K562 (cell line): Measurements from ENCODE around the gene TMEM167B. TPM values are rescaled to one million over a fixed set of nuclear protein-coding genes. Genes with fewer than 3 reads are reported as not detected.
A peak's percentile ranks its signal among the peaks of the same experiment; 100 is the strongest.

Experiments
- ATAC-seq: fragments of 200-7000 bp; cut with Tn5 transposase; 3 replicates; pipeline ENCODE4 v1.9.1; 2020; ENCODE audit warnings: moderate library complexity
- BruUV-seq: library from RNA; stranded (reverse); fragments of 400-500 nt; replicated peaks from 2 replicates; lab custom pipeline; 2021; lab: Mats Ljungman, UMichigan
- CTCF ChIA-PET: fragments of 300-600 bp; formaldehyde crosslinking; extraction: SDS; loops from one replicate; lab custom pipeline; 2021; ENCODE audit warnings: low intra/inter-chr PET ratio; lab: Yijun Ruan, JAX
- POLR2A ChIA-PET: fragments of 300-600, 350-650 bp; sonication (Branson Sonifier 250); formaldehyde crosslinking; extraction: SDS; loops from one replicate; lab custom pipeline; 2021; ENCODE audit warnings: antibody characterized with exemption, inconsistent platforms; lab: Yijun Ruan, JAX
- DNase-seq, 4 experiments: peaks; one replicate each; pipeline versions ENCODE4 v3.0.0 to v3.0.0-alpha.2; 2011 to 2018; ENCODE audit warnings: low spot score in 3 of 4, mixed read lengths in 3 of 4; ENCODE audit errors: extremely low read depth in 1 of 4
- FAIRE-seq: peaks from 2 replicates; lab custom pipeline; 2011; peaks lifted over from hg19 to GRCh38; lab: Jason Lieb, UNC
- H2AFZ ChIP-seq: 2 replicates; pipeline ENCODE4 v1.6.0; 2011; ENCODE audit warnings: low read depth, low read length, control low read depth, inconsistent platforms
- H3K27ac ChIP-seq: fragments of 200-600 bp; 3 replicates; pipeline ENCODE4 v1.8.0; 2011; ENCODE audit warnings: low read depth, mild to moderate bottlenecking, control low read depth, inconsistent platforms, low read length, moderate library complexity, mixed read lengths; ENCODE audit errors: extremely low read depth
- H3K27me3 ChIP-seq, 2 experiments: fragments of 300-600 bp in 1 of 2; 2 replicates in 1 of 2; 3 replicates in 1 of 2; pipeline versions ENCODE4 v1.6.0 to v1.8.0; 2011; ENCODE audit warnings: inconsistent platforms in 2 of 2, low read length in 2 of 2, mild to moderate bottlenecking in 1 of 2, mixed read lengths in 1 of 2, moderate library complexity in 1 of 2; ENCODE audit not compliant: control insufficient read depth in 2 of 2, insufficient read depth in 2 of 2
- H3K36me3 ChIP-seq: fragments of 300-600 bp; 3 replicates; pipeline ENCODE4 v1.8.0; 2011; ENCODE audit warnings: mild to moderate bottlenecking, low read length, inconsistent platforms; ENCODE audit not compliant: control insufficient read depth, insufficient read depth
- H3K4me1 ChIP-seq, 2 experiments: fragments of 200-600 bp in 1 of 2; replicated peaks in 1 of 2; 2 replicates in 1 of 2; 3 replicates in 1 of 2; pipeline versions ENCODE4 v1.5.1 to v1.8.0; 2011; ENCODE audit warnings: inconsistent platforms in 2 of 2, low read length in 2 of 2, mild to moderate bottlenecking in 1 of 2, mixed read lengths in 1 of 2, moderate library complexity in 1 of 2; ENCODE audit not compliant: control insufficient read depth in 2 of 2, insufficient read depth in 2 of 2
- H3K4me2 ChIP-seq: 2 replicates; pipeline ENCODE4 v1.6.1; 2011; ENCODE audit warnings: low read length, control low read depth, inconsistent platforms, mixed read lengths; ENCODE audit not compliant: insufficient read depth
- H3K4me3 ChIP-seq: fragments of 200-600 bp; sonication (generic), shearing (Covaris generic); 2 replicates; pipeline ENCODE4 v1.5.1; 2016; ENCODE audit warnings: control low read depth, inconsistent platforms
- H3K79me2 ChIP-seq: fragments of 200-600 bp; 3 replicates; pipeline ENCODE4 v1.8.0; 2011; ENCODE audit warnings: low read length, inconsistent platforms; ENCODE audit not compliant: control insufficient read depth, insufficient read depth
- H3K9ac ChIP-seq, 2 experiments: 2 replicates each; pipeline versions ENCODE4 v1.6.0 to v1.6.1; 2011; ENCODE audit warnings: low read depth in 2 of 2, low read length in 2 of 2, control low read depth in 1 of 2, inconsistent platforms in 1 of 2, mild to moderate bottlenecking in 1 of 2, mixed read lengths in 1 of 2; ENCODE audit not compliant: insufficient read depth in 1 of 2
- H3K9me1 ChIP-seq: one replicate; pipeline ENCODE4 v1.6.0; 2011; ENCODE audit warnings: inconsistent platforms, mild to moderate bottlenecking, low read length, moderate library complexity; ENCODE audit not compliant: control insufficient read depth, insufficient read depth
- H3K9me3 ChIP-seq: replicated peaks from 2 replicates; pipeline ENCODE4 v1.5.1; 2011; ENCODE audit warnings: low read depth, low read length, inconsistent platforms; ENCODE audit not compliant: control insufficient read depth, insufficient read depth
- H4K20me1 ChIP-seq: replicated peaks from 2 replicates; pipeline ENCODE4 v1.6.1; 2011; ENCODE audit warnings: low read length, inconsistent platforms, mixed read lengths; ENCODE audit not compliant: control insufficient read depth, insufficient read depth
- ARHGAP35 ChIP-seq: fragments of 450-650 bp; IDR thresholded peaks from 2 replicates; pipeline ENCODE4 v1.6.1; 2018; ENCODE audit not compliant: partially characterized antibody
- E2F8 ChIP-seq: fragments of 450-650 bp; IDR thresholded peaks from 2 replicates; pipeline ENCODE4 v1.7.1; 2018; ENCODE audit warnings: mild to moderate bottlenecking, low read depth; ENCODE audit not compliant: partially characterized antibody
- EHMT2 ChIP-seq: fragments of 450-650 bp; IDR thresholded peaks from 2 replicates; pipeline ENCODE4 v1.6.1; 2018; ENCODE audit warnings: antibody characterized with exemption
- ELF4 ChIP-seq: fragments of 450-650 bp; formaldehyde crosslinking; IDR thresholded peaks from 2 replicates; pipeline ENCODE4 v1.4.0; 2022; ENCODE audit warnings: missing genetic modification characterization
- ETS2 ChIP-seq: IDR thresholded peaks from 2 replicates; pipeline ENCODE4 v1.6.1; 2016; ENCODE audit warnings: borderline replicate concordance, missing genetic modification characterization, mild to moderate bottlenecking, moderate library complexity, missing compliant biosample characterization; ENCODE audit not compliant: poor library complexity, severe bottlenecking
- MTA3 ChIP-seq: fragments of 450-650 bp; formaldehyde crosslinking; IDR thresholded peaks from 2 replicates; pipeline ENCODE4 v1.6.1; 2017; ENCODE audit warnings: mild to moderate bottlenecking, borderline replicate concordance
- TRIM28 ChIP-seq: fragments of 450-650 bp; IDR thresholded peaks from 2 replicates; pipeline ENCODE4 v1.6.1; 2017
- ZNF175 ChIP-seq: fragments of 200-800 bp; sonication (Bioruptor generic); IDR thresholded peaks from 2 replicates; pipeline ENCODE4 v1.6.1; 2016; ENCODE audit warnings: low read depth, mild to moderate bottlenecking, missing genetic modification characterization, missing compliant biosample characterization
- WGBS: fragments of 100-300 bp; shearing (Covaris generic); methylation state at CpG from one replicate; pipeline ENCODE4 v1.1.6; 2016; ENCODE audit warnings: low coverage, mixed read lengths; ENCODE audit not compliant: insufficient coverage; ENCODE audit errors: missing lambda C conversion rate; 5-methylcytosine and 5-hydroxymethylcytosine counted together
- in situ Hi-C: fragments of 300-500 bp; cut with MboI; formaldehyde crosslinking; loops from 4 replicates; pipeline ENCODE4 v1.15.0; 2018; ENCODE audit warnings: inconsistent platforms, mixed read lengths
- intact Hi-C: fragments of 100-400 bp; cut with micrococcal nuclease; formaldehyde crosslinking; loops from 2 replicates; pipeline ENCODE4 v1.14.2; 2022
- polyA plus RNA-seq, 8 experiments: library from polyadenylated mRNA; depleted of rRNA in 4 of 8; stranded (reverse) in 5 of 8; unstranded in 3 of 8; fragments of >200 nt; fragmentation: Nextera tagmentation in 2 of 8; fragmentation: Illumina TruSeq in 1 of 8; extraction: Ambion mirVana in 2 of 8; extraction: Trizol in 1 of 8; gene quantifications; 2 replicates each; pipeline versions ENCODE4 v1.2.1 to v1.2.3, GENCODE V29; 2011 to 2014; ENCODE audit warnings: inconsistent platforms in 1 of 8, missing spikeins in 1 of 8
- total RNA-seq, 7 experiments: library from RNA; depleted of rRNA in 6 of 7; stranded (reverse); fragments of >200 nt in 6 of 7; fragmentation: Illumina TruSeq in 2 of 7; extraction: Trizol in 2 of 7; gene quantifications; 2 replicates each; pipeline versions ENCODE4 v1.2.1 to v1.2.3, GENCODE V29; 2011 to 2021; ENCODE audit warnings: low replicate concordance in 1 of 7
- TF ChIP-seq, protein P1 (sequence below): fragments of 250-450 bp; sonication (Bioruptor Pico); IDR thresholded peaks from 2 replicates; pipeline ENCODE4 v1.5.0; 2020; ENCODE audit warnings: mild to moderate bottlenecking

The TMEM167B gene
- total and polyA plus RNA-seq, 9 of the 15 experiments (the other 6 are each of a cell fraction or from before 2014, with no cell fraction given), result 17.2 to 36.4 (median 32.2) TPM

DNA sequence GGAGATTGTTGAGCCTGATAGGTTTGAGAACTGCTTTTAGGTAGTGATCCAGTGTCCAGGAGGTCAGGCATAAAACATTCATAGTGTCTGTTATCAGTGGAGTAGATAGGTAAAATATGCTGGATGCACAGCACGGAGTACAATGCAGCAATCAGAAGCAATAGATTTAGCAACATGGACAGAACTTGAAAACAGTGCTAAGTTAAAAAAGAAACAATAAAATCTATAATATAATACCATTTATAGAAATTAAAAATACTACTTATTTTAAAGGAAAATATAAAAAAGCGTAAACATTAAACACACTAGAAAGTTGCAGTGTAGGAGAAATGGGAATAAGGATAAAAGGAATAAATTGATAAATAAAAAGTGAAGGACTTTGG, 11.3 kb upstream of the TMEM167B start (continued):
- TF ChIP-seq E2F8, result peak; percentile 24

DNA sequence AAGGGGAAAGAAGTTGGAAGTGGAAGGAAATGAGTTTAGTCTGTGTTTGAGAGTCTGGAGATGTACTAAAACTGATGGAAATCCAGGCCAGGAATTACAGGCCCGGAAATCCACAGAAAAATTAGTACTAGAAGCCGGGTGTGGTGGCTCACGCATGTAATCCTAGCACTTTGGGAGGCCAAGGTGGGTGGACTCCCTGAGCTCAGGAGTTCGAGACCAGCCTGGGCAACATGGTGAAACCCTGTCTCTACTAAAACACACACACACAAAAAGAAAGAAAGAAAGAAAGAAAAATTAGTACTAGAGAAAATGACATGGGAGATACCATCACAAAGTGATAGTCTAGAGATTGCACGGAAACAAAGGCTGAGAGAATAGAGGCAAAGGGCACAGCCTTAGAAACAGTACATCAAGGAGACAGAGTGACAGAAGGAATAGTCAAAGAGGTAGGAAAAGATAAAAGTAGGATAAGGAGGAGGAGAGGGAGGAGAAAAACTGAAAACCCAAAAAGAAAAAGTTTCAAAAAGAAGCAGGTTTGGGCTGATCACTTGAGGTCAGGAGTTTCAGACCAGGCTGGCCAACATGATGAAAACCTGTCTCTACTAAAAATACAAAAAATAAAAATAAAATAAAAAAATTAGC, 10.0 kb upstream of the TMEM167B start:
- H3K27ac ChIP-seq, result peak overlapping the region; percentile 74; the same call in 2 of the 3 replicates
- peak overlapping the region; percentile 99 for H2AFZ ChIP-seq
- POLR2A ChIA-PET, result interaction anchor here (0.6 to 1.7 kb wide), 2 partner anchors 7 to 11 kb away, joined by 3 to 4 read pairs; no protein-coding TSS in a partner anchor
- intact Hi-C loops (no loop called here), in situ Hi-C loops (no loop called here)
- no TSS peak for BruUV-seq
- FAIRE-seq (no peak), ATAC-seq (no peak), DNase-seq (no peak)
- no peaks in the 10 kb centered on the region for H3K36me3 ChIP-seq
- H3K4me3 ChIP-seq, result no peak overlapping the region
- 73% methylated on average over 5 of the region's 5 CpGs for WGBS
- H3K4me1 ChIP-seq, result peaks cover 23 to 39% of the 10 kb centered on the region in 2 experiments
- H3K4me2 ChIP-seq, result peak overlapping the region; percentile 70
- no peaks in the 10 kb centered on the region for H3K9me3 ChIP-seq
- no peaks in the 10 kb centered on the region for H3K27me3 ChIP-seq
- no peaks in the 10 kb centered on the region for H3K9me1 ChIP-seq
- H3K79me2 ChIP-seq, result peaks cover 3% of the 10 kb centered on the region
- CTCF ChIA-PET, result interaction anchor here (1.1 kb wide), 1 partner anchor 9 kb away, joined by 3 read pairs; no protein-coding TSS in a partner anchor
- no peaks in the 10 kb centered on the region for H4K20me1 ChIP-seq
- peak overlapping the region; percentile 18 to 68; a peak in 3 of 4 replicates for H3K9ac ChIP-seq
- TF ChIP-seq TRIM28, result 0 out of 2 replicates have a peak, but pooled peaks have one; percentile 62
- TF ChIP-seq, protein P1, sequence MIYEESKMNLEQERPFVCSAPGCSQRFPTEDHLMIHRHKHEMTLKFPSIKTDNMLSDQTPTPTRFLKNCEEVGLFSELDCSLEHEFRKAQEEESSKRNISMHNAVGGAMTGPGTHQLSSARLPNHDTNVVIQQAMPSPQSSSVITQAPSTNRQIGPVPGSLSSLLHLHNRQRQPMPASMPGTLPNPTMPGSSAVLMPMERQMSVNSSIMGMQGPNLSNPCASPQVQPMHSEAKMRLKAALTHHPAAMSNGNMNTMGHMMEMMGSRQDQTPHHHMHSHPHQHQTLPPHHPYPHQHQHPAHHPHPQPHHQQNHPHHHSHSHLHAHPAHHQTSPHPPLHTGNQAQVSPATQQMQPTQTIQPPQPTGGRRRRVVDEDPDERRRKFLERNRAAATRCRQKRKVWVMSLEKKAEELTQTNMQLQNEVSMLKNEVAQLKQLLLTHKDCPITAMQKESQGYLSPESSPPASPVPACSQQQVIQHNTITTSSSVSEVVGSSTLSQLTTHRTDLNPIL (CRISPR knock-in tag), result no peak
- TF ChIP-seq ZNF175 (CRISPR knock-in tag), result no peak
- no peak for TF ChIP-seq ELF4 (CRISPR knock-in tag)
- no peak for TF ChIP-seq ETS2 (tag)
- peak; percentile 44 for TF ChIP-seq ARHGAP35
- no peak for TF ChIP-seq MTA3
- 0 out of 2 replicates have a peak, but pooled peaks have one; percentile 27 for TF ChIP-seq EHMT2
